IMR-90 (cell line): ENCODE results near the gene OR13J1.

Source experiments
- MAFK ChIP-seq: IDR thresholded peaks from 2 replicates; pipeline ENCODE4 v1.6.1; 2012; ENCODE audit warnings: low read depth, low read length, improper control_type of control experiment
- TF ChIP-seq, protein P1 (sequence below): conservative IDR thresholded peaks from 2 replicates; pipeline ENCODE4 v1.5.1; 2012; ENCODE audit warnings: mild to moderate bottlenecking, low read depth, low read length, improper control_type of control experiment
- TF ChIP-seq, protein P2 (sequence below): fragments of 150-350 bp; IDR thresholded peaks from 2 replicates; pipeline ENCODE4 v1.6.1; 2017; ENCODE audit warnings: mild to moderate bottlenecking, antibody characterized with exemption, low read length, low read depth

DNA sequence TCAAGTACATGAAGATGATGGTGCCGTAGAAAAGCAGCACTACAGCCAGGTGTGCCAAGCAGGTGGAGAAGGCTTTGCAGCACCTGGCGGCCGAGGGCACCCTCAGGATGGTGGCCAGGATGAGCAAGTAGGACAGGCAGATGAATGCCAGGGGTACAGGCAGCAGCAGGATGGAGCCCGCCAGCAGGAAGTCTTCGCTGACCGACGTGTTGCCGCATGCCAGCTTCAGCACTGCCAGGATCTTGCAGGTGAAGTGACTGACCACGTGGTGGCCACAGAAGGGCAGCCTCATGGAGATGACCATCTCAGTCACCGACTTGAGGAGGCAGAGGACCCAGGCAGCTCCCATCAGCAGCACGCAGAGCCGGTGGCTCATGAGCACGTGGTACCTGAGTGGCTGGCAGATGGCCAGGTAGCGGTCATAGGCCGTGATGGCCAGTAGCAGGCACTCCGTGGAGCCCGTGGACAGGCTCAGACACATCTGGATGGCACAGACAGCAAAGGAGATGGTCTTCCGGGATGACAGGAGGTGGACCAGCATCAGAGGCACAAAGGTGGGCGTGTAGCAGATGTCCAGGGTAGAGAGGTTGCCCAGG is 482 bp downstream of the OR13J1 start:
- TF ChIP-seq, protein P1, sequence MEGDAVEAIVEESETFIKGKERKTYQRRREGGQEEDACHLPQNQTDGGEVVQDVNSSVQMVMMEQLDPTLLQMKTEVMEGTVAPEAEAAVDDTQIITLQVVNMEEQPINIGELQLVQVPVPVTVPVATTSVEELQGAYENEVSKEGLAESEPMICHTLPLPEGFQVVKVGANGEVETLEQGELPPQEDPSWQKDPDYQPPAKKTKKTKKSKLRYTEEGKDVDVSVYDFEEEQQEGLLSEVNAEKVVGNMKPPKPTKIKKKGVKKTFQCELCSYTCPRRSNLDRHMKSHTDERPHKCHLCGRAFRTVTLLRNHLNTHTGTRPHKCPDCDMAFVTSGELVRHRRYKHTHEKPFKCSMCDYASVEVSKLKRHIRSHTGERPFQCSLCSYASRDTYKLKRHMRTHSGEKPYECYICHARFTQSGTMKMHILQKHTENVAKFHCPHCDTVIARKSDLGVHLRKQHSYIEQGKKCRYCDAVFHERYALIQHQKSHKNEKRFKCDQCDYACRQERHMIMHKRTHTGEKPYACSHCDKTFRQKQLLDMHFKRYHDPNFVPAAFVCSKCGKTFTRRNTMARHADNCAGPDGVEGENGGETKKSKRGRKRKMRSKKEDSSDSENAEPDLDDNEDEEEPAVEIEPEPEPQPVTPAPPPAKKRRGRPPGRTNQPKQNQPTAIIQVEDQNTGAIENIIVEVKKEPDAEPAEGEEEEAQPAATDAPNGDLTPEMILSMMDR = no peak
- TF ChIP-seq, protein P2, sequence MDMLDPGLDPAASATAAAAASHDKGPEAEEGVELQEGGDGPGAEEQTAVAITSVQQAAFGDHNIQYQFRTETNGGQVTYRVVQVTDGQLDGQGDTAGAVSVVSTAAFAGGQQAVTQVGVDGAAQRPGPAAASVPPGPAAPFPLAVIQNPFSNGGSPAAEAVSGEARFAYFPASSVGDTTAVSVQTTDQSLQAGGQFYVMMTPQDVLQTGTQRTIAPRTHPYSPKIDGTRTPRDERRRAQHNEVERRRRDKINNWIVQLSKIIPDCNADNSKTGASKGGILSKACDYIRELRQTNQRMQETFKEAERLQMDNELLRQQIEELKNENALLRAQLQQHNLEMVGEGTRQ = no peak
- no peak for TF ChIP-seq MAFK
